BLaER1 (cell line): Measurements from ENCODE around the gene DDR2.

Source experiments
- H3K27ac ChIP-seq: shearing (Covaris generic); formaldehyde crosslinking; 2 replicates; pipeline ENCODE4 v1.8.1; 2022
- H3K27me3 ChIP-seq: shearing (Covaris generic); formaldehyde crosslinking; 2 replicates; pipeline ENCODE4 v1.8.1; 2022
- H3K36me3 ChIP-seq: shearing (Covaris generic); formaldehyde crosslinking; 2 replicates; pipeline ENCODE4 v1.8.1; 2022
- H3K4me1 ChIP-seq: shearing (Covaris generic); formaldehyde crosslinking; 2 replicates; pipeline ENCODE4 v1.8.1; 2022
- H3K4me2 ChIP-seq: shearing (Covaris generic); formaldehyde crosslinking; 2 replicates; pipeline ENCODE4 v1.8.1; 2022
- H3K4me3 ChIP-seq: shearing (Covaris generic); formaldehyde crosslinking; 2 replicates; pipeline ENCODE4 v1.8.1; 2022
- H3K9ac ChIP-seq: shearing (Covaris generic); formaldehyde crosslinking; 2 replicates; pipeline ENCODE4 v1.8.1; 2022
- H3K9me3 ChIP-seq: shearing (Covaris generic); formaldehyde crosslinking; 2 replicates; pipeline ENCODE4 v1.8.1; 2022
- H4K20me1 ChIP-seq: shearing (Covaris generic); formaldehyde crosslinking; 2 replicates; pipeline ENCODE4 v1.8.1; 2022
- Cebpa-rat ChIP-seq: shearing (Covaris generic); IDR thresholded peaks from 2 replicates; pipeline ENCODE4 v1.8.1; 2022

The DDR2 gene

GRCh38 chr1:162822391-162823200, 190.3 kb downstream of the DDR2 start:
- H3K27ac ChIP-seq = no peak overlapping the region
- H3K4me1 ChIP-seq = no peaks in the 10 kb centered on the region
- no peaks in the 10 kb centered on the region for H3K36me3 ChIP-seq
- H3K9ac ChIP-seq = no peak overlapping the region
- H3K4me2 ChIP-seq = no peak overlapping the region
- H3K4me3 ChIP-seq = no peak overlapping the region
- H4K20me1 ChIP-seq = no peaks in the 10 kb centered on the region
- no peaks in the 10 kb centered on the region for H3K9me3 ChIP-seq
- no peaks in the 10 kb centered on the region for H3K27me3 ChIP-seq
- no peak for TF ChIP-seq Cebpa-rat

- no peak for TF ChIP-seq Cebpa-rat
- Histone ChIP-seq H3K27ac (no peak overlapping the region), H4K20me1 (no peaks in the 10 kb centered on the region), H3K9ac (no peak overlapping the region), H3K9me3 (no peaks in the 10 kb centered on the region), H3K4me2 (no peak overlapping the region), H3K4me3 (no peak overlapping the region), H3K4me1 (no peaks in the 10 kb centered on the region), H3K27me3 (no peaks in the 10 kb centered on the region), H3K36me3 (no peaks in the 10 kb centered on the region)
Observed at GRCh38 chr1:162823231-162823630, 191.0 kb downstream of the DDR2 start.

- TF ChIP-seq Cebpa-rat = no peak
- Histone ChIP-seq H3K27me3 (no peaks in the 10 kb centered on the region), H3K36me3 (no peaks in the 10 kb centered on the region), H4K20me1 (no peaks in the 10 kb centered on the region), H3K4me2 (no peak overlapping the region), H3K4me3 (no peak overlapping the region), H3K9me3 (no peaks in the 10 kb centered on the region), H3K9ac (no peak overlapping the region), H3K27ac (no peak overlapping the region), H3K4me1 (no peaks in the 10 kb centered on the region)
Observed at GRCh38 chr1:162823771-162824525, 191.7 kb downstream of the DDR2 start.

GRCh38 chr1:162829268-162829667, 197.0 kb downstream of the DDR2 start:
- Histone ChIP-seq H3K27ac (no peak overlapping the region), H3K36me3 (no peaks in the 10 kb centered on the region), H3K4me3 (no peak overlapping the region), H3K27me3 (no peaks in the 10 kb centered on the region), H3K9me3 (no peaks in the 10 kb centered on the region), H3K4me2 (no peak overlapping the region), H3K4me1 (no peaks in the 10 kb centered on the region), H4K20me1 (no peaks in the 10 kb centered on the region), H3K9ac (no peak overlapping the region)
- TF ChIP-seq Cebpa-rat = no peak

GRCh38 chr1:162832470-162832869, 200.2 kb downstream of the DDR2 start:
- TF ChIP-seq Cebpa-rat = no peak
- Histone ChIP-seq H3K4me3 (no peak overlapping the region), H4K20me1 (no peaks in the 10 kb centered on the region), H3K9ac (no peak overlapping the region), H3K27me3 (no peaks in the 10 kb centered on the region), H3K9me3 (no peaks in the 10 kb centered on the region), H3K27ac (no peak overlapping the region), H3K4me1 (peaks cover 14% of the 10 kb centered on the region), H3K36me3 (no peaks in the 10 kb centered on the region), H3K4me2 (no peak overlapping the region)

- Histone ChIP-seq H4K20me1 (no peaks in the 10 kb centered on the region), H3K9ac (no peak overlapping the region), H3K36me3 (no peaks in the 10 kb centered on the region), H3K4me2 (peak overlapping the region; percentile 30; the same call in 1 of the 2 replicates), H3K27ac (no peak overlapping the region), H3K9me3 (peaks cover 17% of the 10 kb centered on the region), H3K27me3 (no peaks in the 10 kb centered on the region), H3K4me1 (peaks cover 14% of the 10 kb centered on the region), H3K4me3 (no peak overlapping the region)
- no peak for TF ChIP-seq Cebpa-rat
Observed at GRCh38 chr1:162835157-162835899, 203.1 kb downstream of the DDR2 start.
